HepG2 (cell line): Measurements from ENCODE around the gene LDHB. TPM values are rescaled to one million over a fixed set of nuclear protein-coding genes. Genes with fewer than 3 reads are reported as not detected.
A peak's percentile ranks its signal among the peaks of the same experiment; 100 is the strongest.

Source experiments
- ATAC-seq: fragments of 200-7000 bp; cut with Tn5 transposase; 3 replicates; pipeline ENCODE4 v1.9.1; 2020; ENCODE audit warnings: mild to moderate bottlenecking, moderate library complexity
- BruUV-seq: library from RNA; stranded (reverse); fragments of 400-500 nt; replicated peaks from 2 replicates; lab custom pipeline; 2021; lab: Mats Ljungman, UMichigan
- CTCF ChIA-PET: fragments of 300-600 bp; formaldehyde crosslinking; extraction: SDS; loops from one replicate; lab custom pipeline; 2021; ENCODE audit warnings: low total read pairs, inconsistent platforms, low intra/inter-chr PET ratio; lab: Yijun Ruan, JAX
- POLR2A ChIA-PET: fragments of 350-600 bp; sonication (Branson Sonifier 250); formaldehyde crosslinking; loops from one replicate; lab custom pipeline; 2020; ENCODE audit warnings: antibody characterized with exemption, inconsistent platforms; lab: Yijun Ruan, JAX
- DNase-seq: peaks from one replicate; pipeline ENCODE4 v3.0.0-alpha.2; 2015; ENCODE audit warnings: low spot score
- FAIRE-seq: peaks from 3 replicates; lab custom pipeline; 2011; peaks lifted over from hg19 to GRCh38; lab: Jason Lieb, UNC
- H2AFZ ChIP-seq: one replicate; pipeline ENCODE4 v1.6.1; 2011; ENCODE audit warnings: low read length, inconsistent platforms
- H3K27ac ChIP-seq: fragments of 300-600 bp; 3 replicates; pipeline ENCODE4 v1.8.0; 2011; ENCODE audit warnings: mixed run types, mild to moderate bottlenecking, mixed read lengths, low read length, inconsistent platforms; ENCODE audit not compliant: insufficient read depth; ENCODE audit errors: extremely low read length
- H3K27me3 ChIP-seq, 2 experiments: fragments of 200-600 bp in 1 of 2; 2 replicates in 1 of 2; 3 replicates in 1 of 2; pipeline versions ENCODE4 v1.6.0 to v1.8.0; 2011; ENCODE audit warnings: low read length in 2 of 2, mild to moderate bottlenecking in 2 of 2, moderate library complexity in 2 of 2, inconsistent platforms in 1 of 2; ENCODE audit not compliant: insufficient read depth in 2 of 2, control insufficient read depth in 1 of 2
- H3K36me3 ChIP-seq, 2 experiments: fragments of 200-600 bp in 1 of 2; replicated peaks in 1 of 2; 2 replicates in 1 of 2; 3 replicates in 1 of 2; pipeline versions ENCODE4 v1.5.1 to v1.8.0; 2011; ENCODE audit warnings: low read length in 2 of 2, inconsistent platforms in 1 of 2; ENCODE audit not compliant: insufficient read depth in 2 of 2, control insufficient read depth in 1 of 2
- H3K4me1 ChIP-seq: 2 replicates; pipeline ENCODE4 v1.5.1; 2012; ENCODE audit warnings: low read length, inconsistent platforms; ENCODE audit not compliant: insufficient read depth
- H3K4me2 ChIP-seq: 2 replicates; pipeline ENCODE4 v1.6.0; 2011; ENCODE audit warnings: low read depth, low read length, inconsistent platforms
- H3K4me3 ChIP-seq, 3 experiments: fragments of 200-600 bp in 1 of 3; sonication (generic), shearing (Covaris generic) in 1 of 3; replicated peaks in 1 of 3; 2 replicates each; pipeline ENCODE4 v1.5.1; 2011 to 2016; ENCODE audit warnings: low read length in 3 of 3, inconsistent platforms in 2 of 3, low read depth in 2 of 3, mild to moderate bottlenecking in 2 of 3, control low read depth in 1 of 3, mixed read lengths in 1 of 3; ENCODE audit not compliant: insufficient read depth in 1 of 3
- H3K79me2 ChIP-seq: one replicate; pipeline ENCODE4 v1.6.1; 2011; ENCODE audit warnings: low read length, inconsistent platforms; ENCODE audit not compliant: insufficient read depth
- H3K9ac ChIP-seq: 2 replicates; pipeline ENCODE4 v1.6.0; 2011; ENCODE audit warnings: mild to moderate bottlenecking, low read depth, low read length, inconsistent platforms; ENCODE audit not compliant: insufficient read depth
- H3K9me3 ChIP-seq: 2 replicates; pipeline ENCODE4 v1.5.1; 2012; ENCODE audit warnings: mild to moderate bottlenecking, low read length
- H4K20me1 ChIP-seq: 2 replicates; pipeline ENCODE4 v1.6.0; 2011; ENCODE audit warnings: inconsistent platforms, mild to moderate bottlenecking, low read length, moderate library complexity; ENCODE audit not compliant: insufficient read depth
- FOSL2 ChIP-seq: sonication (generic); formaldehyde crosslinking; IDR thresholded peaks from 2 replicates; pipeline ENCODE4 v1.4.0; 2020; ENCODE audit warnings: missing genetic modification reagents
- IRF1 ChIP-seq: sonication (generic); formaldehyde crosslinking; IDR thresholded peaks from 2 replicates; pipeline ENCODE4 v1.4.0; 2020; ENCODE audit warnings: low read depth, mild to moderate bottlenecking, missing genetic modification reagents
- ZBTB2 ChIP-seq: sonication (generic); formaldehyde crosslinking; IDR thresholded peaks from 2 replicates; pipeline ENCODE4 v1.8.0; 2022; ENCODE audit warnings: low read depth, missing genetic modification reagents
- ZKSCAN1 ChIP-seq: fragments of 150-350 bp; IDR thresholded peaks from 2 replicates; pipeline ENCODE4 v1.6.1; 2014; ENCODE audit warnings: low read length
- ZNF350 ChIP-seq: sonication (generic); formaldehyde crosslinking; IDR thresholded peaks from 2 replicates; pipeline ENCODE4 v1.4.0; 2020; ENCODE audit warnings: mild to moderate bottlenecking, low read depth, missing genetic modification reagents, borderline replicate concordance
- ZNF781 ChIP-seq: sonication (generic); formaldehyde crosslinking; IDR thresholded peaks from 2 replicates; pipeline ENCODE4 v1.5.1; 2020; ENCODE audit warnings: borderline replicate concordance, mild to moderate bottlenecking, missing genetic modification reagents; ENCODE audit errors: not compliant biosample characterization
- WGBS: methylation state at CpG from one replicate; pipeline ENCODE4 v1.1.6; 2017; ENCODE audit warnings: low lambda C conversion rate; 5-methylcytosine and 5-hydroxymethylcytosine counted together
- in situ Hi-C: cut with HindIII; loops from 2 replicates; pipeline ENCODE4 v1.10.0; 2017; ENCODE audit warnings: low pct_unique_long_range_greater_than_20kb; ENCODE audit not compliant: extremely low pct_ligation_motif_present
- intact Hi-C: fragments of 100-400 bp; cut with micrococcal nuclease; formaldehyde crosslinking; loops from one replicate; pipeline ENCODE4 v1.10.0; 2022; ENCODE audit not compliant: unreplicated experiment
- polyA plus RNA-seq, 8 experiments: library from polyadenylated mRNA; depleted of rRNA in 3 of 8; stranded (reverse) in 7 of 8; unstranded in 1 of 8; fragments of >200 nt; fragmentation: Illumina TruSeq in 4 of 8; extraction: Trizol in 4 of 8; gene quantifications; 2 replicates each; pipeline versions ENCODE4 v1.2.1 to v1.2.3, GENCODE V29; 2011 to 2016; ENCODE audit warnings: low read depth in 4 of 8, missing spikeins in 1 of 8, mixed read lengths in 1 of 8; ENCODE audit not compliant: insufficient read depth in 1 of 8
- total RNA-seq, 5 experiments: library from RNA; depleted of rRNA; stranded (reverse); fragments of >200 nt; fragmentation: Illumina TruSeq; extraction: Trizol; gene quantifications; 2 replicates each; pipeline ENCODE4 v1.2.3, GENCODE V29; 2016; ENCODE audit warnings: low read depth in 1 of 5

LDHB gene
- total and polyA plus RNA-seq, 2 of the 13 experiments (the other 11 are each of a cell fraction or from before 2014, with no cell fraction given): 0.08 TPM; not detected in 1

GRCh38 chr12:21659383-21659782 is 1.7 kb upstream of the LDHB start:
- H3K27ac ChIP-seq: no peak overlapping the region
- TF ChIP-seq ZKSCAN1 (no peak), IRF1 (CRISPR knock-in tag) (no peak), ZNF781 (CRISPR knock-in tag) (no peak), ZNF350 (no peak), FOSL2 (CRISPR knock-in tag) (no peak), ZBTB2 (CRISPR knock-in tag) (no peak)
- POLR2A ChIA-PET: no interaction called here
- intact Hi-C loops (loop anchor here (10.0 kb wide), 1 partner anchor 155 kb away; the partner anchor contains the start of genes GOLT1B and RECQL), in situ Hi-C loops (no loop called here)
- H4K20me1 ChIP-seq: no peaks in the 10 kb centered on the region
- H3K36me3 ChIP-seq: no peaks in the 10 kb centered on the region
- BruUV-seq: no TSS peak
- no peak overlapping the region for H3K4me2 ChIP-seq
- H2AFZ ChIP-seq: no peak overlapping the region
- no peak overlapping the region for H3K4me3 ChIP-seq
- FAIRE-seq (no peak), DNase-seq (no peak), ATAC-seq (0 out of 3 replicates have a peak, but pooled peaks have one; percentile 30)
- no peaks in the 10 kb centered on the region for H3K9me3 ChIP-seq
- no peaks in the 10 kb centered on the region for H3K4me1 ChIP-seq
- 5% methylated on average over 1 of the region's 1 CpG for WGBS
- H3K79me2 ChIP-seq: no peaks in the 10 kb centered on the region
- H3K9ac ChIP-seq: no peak overlapping the region
- no peaks in the 10 kb centered on the region for H3K27me3 ChIP-seq
- CTCF ChIA-PET: no interaction called here
